Measurements from ENCODE around the gene TBXAS1.
"Not testable (repeated sequence)": the region's sequence is repeated elsewhere in the genome, so short reads cannot be mapped to it uniquely, and the experiment has no call there.

TBXAS1 gene

DNA sequence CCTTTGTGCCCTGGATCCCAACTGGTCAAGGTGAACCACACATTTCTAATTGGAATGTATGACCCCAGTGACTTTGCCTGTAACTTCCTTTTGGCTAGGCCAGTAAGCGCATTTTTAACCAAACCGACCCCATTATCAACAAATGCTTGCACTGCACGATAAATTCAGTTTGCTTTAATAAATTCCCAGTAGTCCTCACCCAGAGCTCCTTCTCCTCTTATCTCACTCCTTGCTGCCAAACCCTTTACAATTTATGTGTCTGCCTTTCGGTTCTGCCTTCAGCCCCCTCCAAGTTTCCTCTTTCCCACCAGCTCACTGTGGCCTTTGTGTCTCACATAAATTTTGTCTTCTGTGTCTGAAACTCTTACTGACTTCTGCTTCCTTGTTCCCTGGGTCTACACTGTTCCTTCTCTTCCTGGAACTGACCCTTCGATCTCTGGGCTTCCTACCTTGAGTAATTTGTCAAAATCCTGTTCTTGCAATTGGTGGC is 59.0 kb downstream of the TBXAS1 start:
- DNase-seq: peak in 1 of 51 donors; percentile 1

DNA sequence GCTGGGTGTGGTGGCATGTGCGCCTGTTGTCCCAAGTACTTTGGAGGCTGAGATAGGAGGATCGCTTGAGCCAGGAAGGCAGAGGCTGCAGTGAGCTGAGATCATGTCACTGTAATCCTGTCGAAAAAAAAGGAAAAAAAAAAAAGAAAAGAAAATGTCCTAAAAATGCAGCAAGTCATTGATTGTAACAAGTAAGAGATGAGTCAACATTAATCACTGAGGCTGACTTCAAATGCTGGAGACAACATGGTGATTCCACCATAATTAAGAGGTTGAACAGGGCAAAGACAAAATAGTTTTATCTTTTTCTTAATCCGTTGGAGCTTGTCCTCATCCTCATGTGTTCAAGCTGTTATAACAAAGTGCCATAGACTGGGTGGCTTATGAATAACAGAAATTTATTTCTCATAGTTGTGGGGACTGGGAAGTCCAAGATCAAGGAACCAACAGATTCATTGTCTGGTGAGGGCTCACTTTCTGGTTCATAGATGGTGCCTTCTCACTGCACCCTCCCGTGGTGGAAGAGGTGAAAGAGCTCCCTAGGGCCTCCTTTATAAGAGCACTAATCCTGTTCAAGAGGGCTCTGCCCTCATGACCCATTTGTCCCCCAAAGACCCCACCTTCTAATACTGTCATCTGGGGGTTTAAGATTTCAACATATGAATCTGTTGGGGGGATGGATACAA is 60.3 kb downstream of the TBXAS1 start:
- no peak for DNase-seq

DNA sequence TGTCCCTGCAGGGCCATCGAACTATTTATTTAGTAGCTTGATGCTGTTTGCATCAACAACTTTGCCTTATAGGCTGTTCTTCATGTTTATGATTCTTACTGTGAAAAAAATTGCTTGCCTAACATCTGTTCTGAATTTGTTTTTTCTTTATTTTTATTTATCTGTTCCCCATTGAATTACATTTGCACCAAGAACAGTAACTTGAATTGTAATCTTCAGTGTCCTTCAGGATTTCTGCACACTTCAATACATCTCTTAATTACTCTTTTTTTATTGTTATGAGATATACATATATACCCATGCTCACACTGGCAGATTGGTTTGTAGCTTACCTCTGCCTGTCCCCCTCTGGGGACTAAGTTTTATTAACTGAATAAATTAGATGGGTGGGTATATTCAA is 64.4 kb downstream of the TBXAS1 start:
- no peak for DNase-seq

DNA sequence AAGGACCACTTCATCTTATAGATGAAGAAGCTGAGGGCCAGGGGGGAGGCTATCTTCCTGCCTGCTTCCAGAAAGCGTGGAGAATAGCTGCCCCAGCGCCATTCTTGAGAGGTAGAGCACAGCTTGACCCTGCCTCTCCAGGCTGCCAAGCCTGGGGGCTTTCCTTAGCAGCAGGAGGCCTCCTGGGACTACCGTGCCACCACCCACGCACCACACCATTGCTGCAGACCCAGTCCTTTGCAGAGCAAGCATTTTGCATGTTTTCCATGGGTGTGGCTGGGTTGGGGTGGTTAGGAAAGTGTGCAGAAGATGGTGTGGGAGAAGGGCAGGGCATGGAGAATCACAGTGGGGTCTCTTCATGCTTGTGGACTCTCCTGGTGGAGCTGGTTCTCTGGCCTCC is 64.9 kb downstream of the TBXAS1 start:
- DNase-seq: no peak

DNA sequence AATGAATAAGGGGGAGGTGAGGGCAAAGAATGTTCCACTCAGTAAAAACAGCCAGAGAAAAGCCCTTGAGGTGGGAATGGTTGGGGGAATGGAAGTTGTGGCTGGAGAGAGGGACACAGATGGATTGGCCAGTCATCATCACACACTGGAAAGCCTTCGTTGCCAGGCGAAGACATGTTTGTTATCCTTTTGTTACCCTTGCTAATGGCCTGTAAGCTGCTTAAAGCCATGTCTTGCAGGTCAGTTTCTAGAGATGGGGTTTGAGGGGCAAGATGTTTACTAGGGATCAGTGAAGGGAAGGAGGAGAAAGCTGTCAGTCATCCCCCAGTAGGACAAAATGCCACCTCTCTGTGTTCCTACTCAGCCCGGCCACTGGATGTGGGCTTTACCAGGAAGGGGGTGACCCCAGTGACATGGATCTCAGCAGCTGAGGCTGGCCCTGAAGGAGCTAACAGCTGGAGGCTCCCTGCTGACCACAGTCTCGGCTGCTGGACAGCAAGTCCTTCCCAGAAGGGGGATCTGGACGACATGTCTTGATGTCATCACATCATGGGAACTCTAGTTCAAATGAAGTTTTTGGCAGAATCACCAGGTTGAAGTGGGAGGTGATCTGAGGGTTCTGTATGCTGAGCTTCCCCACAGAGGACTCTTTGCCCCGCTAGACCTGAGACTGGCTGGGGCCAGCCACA is 66.2 kb downstream of the TBXAS1 start:
- DNase-seq: no peak

DNA sequence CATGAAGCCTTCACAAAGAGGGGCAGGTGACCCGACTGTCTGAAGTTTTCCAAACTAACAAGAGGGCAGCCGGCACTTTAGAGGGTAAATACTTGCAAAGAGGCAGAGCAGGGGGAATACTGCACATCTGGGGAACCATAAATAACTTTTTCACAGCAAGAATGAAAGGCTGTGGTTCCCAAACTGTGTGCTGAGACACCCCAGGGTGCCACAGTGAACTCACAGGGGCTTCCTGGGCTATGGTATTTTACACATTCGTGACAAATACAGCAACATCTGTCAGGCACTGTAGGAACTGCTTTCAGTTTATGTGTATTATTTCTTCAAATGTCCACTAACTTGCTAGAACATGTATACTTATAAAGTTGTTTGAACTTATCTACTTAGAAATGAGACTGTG is 67.2 kb downstream of the TBXAS1 start:
- no peak for DNase-seq

DNA sequence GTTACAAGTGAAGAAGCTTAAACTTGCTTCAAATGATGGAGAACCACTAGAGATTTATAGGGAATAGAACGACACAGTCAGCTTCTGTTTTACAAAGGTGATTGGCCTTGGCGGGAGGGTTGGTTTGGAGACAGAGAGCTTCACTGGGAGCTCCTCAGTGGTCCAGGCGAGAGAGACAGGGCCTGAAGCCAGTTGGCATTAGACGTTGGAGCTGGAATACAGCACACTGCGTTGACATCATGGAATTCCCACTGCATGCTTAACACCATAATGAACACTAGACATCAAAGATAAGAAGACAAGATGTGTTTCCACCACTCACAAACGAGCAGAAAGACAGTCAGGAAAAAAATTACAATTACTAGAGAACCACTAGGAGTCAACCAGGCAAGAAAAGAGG is 67.8 kb downstream of the TBXAS1 start:
- DNase-seq: no peak

DNA sequence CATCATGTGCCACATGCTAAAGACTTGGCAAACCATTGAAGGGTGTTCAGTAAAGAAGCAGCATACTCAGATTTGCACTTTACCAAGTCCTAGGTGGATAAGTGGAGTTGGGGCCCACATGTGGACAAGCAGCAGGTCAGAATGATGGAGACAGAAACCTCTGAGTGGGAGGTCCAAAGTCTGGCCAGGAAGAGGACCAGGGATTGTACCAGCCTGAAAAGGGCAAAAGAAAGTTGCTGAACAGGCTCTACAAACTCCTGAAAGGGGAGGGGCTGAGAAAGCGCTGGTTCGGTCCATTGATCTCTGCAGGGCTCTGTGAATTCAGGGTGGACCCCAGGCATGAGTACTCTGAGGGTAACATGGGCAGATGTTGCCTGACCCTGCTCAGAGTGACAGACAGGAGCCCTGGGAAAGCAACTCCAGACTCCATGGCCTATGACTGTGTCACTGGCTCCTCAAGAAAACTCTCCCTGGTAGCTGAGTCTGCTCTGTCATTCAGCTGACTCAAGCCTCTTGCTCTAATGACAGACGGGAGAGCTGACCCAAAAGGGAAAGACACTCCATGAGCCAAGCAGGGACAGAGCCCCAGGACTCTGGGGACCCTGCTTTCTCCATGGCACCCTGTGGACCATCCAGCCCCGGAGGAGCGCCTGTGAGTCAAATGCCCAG is 68.5 kb downstream of the TBXAS1 start:
- no peak for DNase-seq

DNA sequence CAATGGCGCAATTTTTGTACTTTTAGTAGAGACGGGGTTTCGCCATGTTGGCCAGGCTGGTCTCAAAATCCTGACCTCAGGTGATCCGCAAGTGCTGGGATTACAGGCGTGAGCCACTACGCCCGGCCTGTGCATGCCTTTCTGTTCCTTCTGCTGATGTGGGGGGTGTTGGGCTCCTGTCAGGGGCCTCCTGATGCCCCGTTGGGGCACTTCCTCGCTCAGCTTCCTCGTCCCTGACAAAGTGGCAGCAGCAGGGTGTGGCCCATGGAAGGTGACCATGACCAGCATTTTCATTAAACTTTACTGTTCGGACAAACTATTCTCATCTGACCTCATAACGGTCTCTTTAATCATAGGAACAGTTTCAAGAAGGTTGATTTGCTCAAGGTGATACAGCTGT is 69.4 kb downstream of the TBXAS1 start:
- no peak for DNase-seq

DNA sequence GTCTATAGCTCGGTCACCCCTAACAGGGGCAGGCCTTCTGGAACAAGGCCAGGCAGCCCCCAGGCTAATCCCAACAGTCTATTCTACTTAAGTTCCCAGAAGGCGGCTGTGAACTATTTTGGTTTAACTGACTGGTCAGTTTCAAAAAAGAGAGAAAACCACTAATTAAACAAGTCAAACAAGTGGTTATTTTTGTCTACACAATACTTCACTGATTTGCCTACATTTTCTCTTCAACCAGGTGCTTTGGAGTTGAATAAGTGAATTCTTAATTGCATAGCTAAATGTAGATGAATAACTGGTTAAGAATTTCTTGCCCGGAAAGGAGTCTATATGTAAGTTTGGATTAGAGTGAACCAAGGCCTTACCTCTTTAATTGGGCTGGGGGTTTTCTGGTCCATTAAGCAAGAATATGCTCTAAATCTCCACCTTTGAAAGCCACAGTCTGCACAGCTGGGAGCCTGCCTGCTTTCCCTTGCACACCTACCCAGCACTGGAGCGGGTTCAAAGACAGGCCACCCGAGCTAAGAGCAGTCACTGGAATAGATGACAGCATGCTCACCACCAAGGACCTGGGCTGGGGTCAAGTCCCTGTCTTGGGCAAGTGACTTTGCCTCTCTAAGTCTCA is 70.4 kb downstream of the TBXAS1 start:
- DNase-seq: no peak

DNA sequence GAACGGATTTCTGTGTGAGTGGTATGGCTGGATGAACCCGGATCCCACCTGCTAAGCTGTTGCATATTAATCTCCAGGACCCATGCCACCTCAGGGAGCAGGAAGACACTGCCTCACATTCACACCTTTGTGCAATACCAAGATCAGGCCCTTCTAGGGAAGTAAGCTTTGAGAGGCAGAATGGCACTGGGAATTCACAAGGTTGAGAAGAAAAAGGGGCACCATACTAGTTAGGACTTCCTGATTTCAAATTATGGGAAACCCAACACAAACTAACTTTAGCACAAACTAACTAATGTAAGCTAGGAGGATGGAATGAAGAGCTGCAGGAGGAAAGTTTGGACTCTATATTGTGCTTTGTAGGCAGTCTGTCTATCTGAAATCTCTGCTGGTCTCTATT is 71.3 kb downstream of the TBXAS1 start:
- no peak for DNase-seq

DNA sequence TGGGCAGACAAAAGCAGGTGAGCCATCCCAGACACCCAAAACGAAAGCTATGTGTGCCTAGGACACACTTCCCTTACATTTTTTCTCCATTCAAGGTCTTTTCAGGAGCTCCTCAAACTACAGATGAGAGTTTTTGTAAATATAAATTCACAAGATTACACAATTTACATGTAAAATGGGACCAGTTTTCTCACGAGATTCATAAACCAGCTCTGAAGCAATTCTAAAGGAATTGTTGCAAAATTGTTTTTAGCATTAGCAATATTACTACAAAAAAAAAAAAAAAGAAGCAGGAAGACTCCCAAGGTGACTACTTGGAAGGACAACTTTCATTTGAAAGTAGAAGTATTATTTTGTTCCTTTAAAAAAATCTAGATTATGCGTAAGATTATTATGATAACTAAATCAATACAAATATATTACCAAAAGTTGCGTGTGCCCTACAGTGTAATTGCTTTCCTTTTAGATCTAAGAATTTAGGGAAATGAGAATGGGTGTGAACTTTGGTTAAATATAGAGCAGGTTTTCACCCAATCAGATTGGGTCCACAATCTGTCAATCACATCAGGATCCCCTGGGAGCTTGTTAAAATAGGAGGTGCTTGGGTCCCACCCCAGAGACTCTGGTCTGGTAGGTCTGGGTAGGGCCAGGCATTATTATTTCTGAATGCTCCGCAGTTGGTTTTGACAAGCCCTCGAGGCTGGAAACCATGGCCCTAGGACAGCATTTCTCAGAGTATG is 72.2 kb downstream of the TBXAS1 start:
- DNase-seq: no peak

DNA sequence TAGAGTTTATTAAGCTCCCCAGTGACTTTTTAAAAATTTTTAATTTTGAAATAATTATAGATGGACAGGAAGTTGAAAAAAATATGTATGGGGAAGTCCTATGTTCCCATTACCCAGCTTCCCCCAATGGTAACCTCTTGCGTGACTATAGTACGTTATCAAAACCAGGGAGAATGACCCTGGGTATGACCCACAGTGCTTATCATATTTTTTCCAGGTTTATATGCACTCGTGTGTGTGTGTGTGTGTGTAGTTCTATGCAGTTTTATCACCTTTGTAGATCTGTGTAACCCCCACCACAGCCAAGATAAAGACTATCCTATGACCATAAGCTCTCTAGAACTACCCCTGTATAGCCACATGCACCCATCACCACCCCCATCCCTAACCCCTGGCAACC is 72.8 kb downstream of the TBXAS1 start:
- no peak for DNase-seq

DNA sequence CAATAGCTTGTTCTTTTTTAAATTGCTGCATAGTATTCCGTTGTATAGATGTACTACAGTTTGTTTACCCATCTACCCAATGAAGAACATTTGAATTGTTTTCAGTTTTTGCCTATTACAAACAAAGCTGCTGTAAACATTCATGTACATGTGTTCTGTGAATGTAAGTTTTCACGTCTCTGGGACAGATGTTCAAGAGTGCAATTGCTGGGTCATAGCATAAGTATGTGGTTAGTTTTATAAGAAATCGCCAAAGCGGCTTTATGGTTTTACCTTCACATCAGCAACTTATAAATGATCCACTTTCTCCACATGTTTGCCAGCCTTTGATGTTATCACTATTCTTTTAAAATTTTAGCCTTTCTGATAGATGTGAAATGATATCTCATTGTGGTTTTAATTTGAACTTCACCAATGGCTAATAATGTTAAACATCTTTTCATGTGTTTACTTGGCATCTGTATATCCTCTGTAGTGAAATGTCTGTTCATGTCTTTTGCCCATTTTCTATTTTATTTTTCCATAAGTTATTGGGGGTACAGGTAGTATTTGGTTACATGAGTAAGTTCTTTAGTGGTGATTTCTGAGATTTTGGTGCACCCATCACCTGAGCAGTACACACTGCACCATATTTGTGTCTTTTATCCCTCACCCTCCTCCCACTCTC is 73.5 kb downstream of the TBXAS1 start:
- no peak for DNase-seq

DNA sequence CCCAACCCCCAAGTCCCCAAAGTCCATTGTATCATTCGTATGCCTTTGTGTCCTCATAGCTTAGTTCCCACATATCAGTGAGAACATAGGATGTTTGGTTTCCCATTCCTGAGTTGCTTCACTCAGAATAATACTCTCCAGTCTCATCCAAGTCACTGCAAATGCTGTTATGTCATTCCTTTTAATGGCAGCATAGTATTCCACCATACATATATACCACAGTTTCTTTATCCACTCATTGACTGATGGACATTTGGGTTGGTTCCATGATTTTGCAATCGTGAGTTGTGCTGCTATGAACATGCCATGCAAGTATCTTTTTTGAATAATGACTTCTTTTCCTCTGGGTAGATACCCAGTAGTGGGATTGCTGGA is 74.0 kb downstream of the TBXAS1 start:
- not testable (repeated sequence) for DNase-seq

DNA sequence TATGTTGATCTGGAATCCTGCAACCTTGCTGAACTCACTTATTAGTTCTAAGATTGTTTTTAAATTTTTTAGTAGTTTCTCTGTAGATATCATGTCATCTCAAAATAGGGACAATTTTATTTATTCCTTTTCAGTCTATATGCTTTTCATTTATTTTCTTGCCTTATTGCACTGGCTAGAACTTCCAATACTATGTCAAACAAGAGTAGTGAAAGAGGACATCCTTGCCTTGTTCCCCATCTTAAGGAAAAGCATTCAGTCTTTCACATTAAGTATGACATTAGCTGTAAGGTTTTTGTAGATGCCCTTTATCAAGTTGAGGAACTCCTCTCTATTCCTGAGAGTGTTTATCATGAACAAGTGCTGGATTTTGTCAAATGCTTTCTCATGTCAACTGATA is 77.8 kb downstream of the TBXAS1 start:
- no peak for DNase-seq

DNA sequence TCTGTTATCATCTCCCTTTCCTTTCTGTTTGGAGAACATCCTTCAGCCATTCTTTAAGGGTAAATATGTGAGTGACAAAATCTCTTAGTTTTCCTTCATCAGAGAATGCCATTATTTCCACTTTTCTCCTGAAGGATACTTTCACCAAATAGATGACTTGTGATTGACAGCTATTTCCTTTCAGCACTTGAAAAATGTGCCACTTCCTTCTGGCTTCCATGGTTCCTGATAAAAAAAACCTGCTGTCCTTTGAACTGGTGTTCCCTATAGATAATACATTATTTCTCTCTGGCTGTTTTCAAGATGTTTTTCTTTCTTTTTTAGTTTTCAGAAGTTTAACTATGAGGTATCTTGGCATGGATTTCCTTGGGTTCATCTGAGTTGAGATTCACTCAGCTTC is 79.7 kb downstream of the TBXAS1 start:
- no peak for DNase-seq

DNA sequence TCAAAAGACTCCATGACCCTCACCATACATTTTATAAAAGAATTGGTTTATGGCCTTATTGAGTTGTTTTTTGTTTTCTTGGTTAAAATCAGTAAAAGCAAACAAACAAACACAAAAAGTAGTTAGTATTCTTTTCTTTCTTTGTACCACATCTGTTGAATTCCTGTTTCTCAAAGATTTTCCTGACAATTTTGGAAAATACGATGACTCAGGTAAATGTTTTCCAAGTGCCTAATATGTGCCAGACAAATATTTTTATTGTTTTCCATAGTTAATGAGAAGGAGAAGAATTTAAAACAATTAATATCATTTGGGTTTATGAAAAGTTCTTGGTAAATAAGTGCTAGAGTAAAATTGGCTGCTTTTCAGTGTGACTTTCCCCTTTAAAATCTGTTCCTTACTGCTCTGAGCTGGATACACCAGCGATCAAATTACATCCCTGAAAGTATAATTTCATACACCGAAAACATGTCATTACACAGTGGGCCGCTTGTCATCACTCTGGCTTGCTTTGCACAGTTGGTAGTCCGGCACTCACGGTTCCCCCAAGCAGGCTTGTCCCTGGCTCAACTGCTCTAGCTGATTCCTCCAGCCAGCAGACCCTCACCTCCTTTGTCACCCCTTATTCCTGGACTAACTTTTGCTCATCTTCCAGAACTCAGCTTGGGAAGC is 80.5 kb downstream of the TBXAS1 start:
- DNase-seq: no peak

DNA sequence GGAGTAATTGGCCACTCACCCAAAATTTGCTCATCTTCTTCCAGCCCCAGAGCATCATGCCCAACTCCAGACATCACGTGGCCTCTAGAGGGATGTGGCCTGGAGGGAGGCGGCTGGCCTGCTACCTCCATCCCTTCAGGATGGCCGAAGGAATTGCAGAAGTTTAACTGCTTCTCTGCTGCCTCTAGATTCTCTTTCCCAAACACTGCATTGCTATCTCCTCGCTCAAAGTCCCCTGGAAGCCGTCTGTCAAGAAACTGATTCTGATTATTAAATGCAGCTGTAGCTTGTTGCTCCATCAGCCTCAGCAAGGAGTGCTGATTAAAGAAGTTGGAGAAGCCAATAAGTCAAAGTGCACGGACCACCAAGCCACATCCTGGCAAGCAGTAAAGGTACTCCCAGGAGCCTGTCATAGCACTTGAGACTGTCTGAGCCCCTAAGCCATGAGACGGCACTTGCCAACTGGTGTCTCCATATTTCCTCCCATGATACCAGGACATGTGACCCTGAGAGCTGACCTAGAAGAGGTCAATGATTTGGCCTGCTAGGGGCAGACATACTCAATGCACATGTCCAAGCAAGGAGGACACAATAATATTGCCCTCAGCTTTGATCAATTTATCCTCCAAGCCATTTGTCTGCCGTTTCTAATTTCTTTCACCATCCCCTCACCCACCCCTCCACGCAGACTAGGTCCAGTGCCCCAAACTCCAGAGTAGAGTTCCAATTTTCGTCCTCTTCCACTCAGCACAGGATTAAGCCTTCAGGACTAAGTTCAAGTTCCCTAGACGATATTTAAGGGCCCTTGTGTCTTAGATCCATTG is 84.2 kb downstream of the TBXAS1 start:
- DNase-seq: no peak

DNA sequence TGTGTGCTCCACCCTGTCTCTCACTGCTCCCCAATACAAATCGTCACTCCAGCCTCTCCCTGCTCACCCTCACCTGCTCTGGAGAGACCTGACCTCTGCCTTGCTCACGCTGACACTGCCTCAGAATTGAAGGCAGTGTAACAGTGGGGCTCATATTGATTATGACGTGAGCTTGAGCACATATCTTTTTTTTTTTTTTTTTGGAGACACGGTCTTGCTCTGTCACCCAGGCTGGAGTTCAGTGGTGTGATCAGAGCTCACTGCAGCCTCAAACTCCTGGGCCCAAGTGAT is 84.7 kb downstream of the TBXAS1 start:
- DNase-seq: no peak
